ENCODE results near the gene MED28.
"Not testable (repeated sequence)": the region's sequence is repeated elsewhere in the genome, so short reads cannot be mapped to it uniquely, and the experiment has no call there.

The MED28 gene

GRCh38 chr4:17618926-17619325 is 4.5 kb downstream of the MED28 start:
- no peak for DNase-seq (ENCODE audit: low read depth, low spot score)

GRCh38 chr4:17619416-17620105 is 5.1 kb downstream of the MED28 start:
- no peak for DNase-seq (ENCODE audit: low read depth, low spot score)

GRCh38 chr4:17623451-17624001 is 9.1 kb downstream of the MED28 start:
- no peak for DNase-seq (ENCODE audit: low read depth, low spot score)

GRCh38 chr4:17624821-17625220 is 10.4 kb downstream of the MED28 start:
- DNase-seq (ENCODE audit: low read depth, low spot score), result no peak

- no peak for DNase-seq (ENCODE audit: low read depth, low spot score)
These were observed 15.8 kb downstream of the MED28 start for GRCh38 chr4:17630228-17630627.

- no peak for DNase-seq (ENCODE audit: low read depth, low spot score)
These were observed 19.2 kb downstream of the MED28 start for GRCh38 chr4:17633600-17633999.

- DNase-seq (ENCODE audit: low read depth, low spot score), result no peak
These were observed 20.6 kb downstream of the MED28 start for GRCh38 chr4:17635056-17635455.

- DNase-seq (ENCODE audit: low read depth, low spot score), result no peak
These were observed 21.9 kb downstream of the MED28 start for GRCh38 chr4:17636341-17636695.

- DNase-seq (ENCODE audit: low read depth, low spot score), result peak; percentile 89
These were observed 22.5 kb downstream of the MED28 start for GRCh38 chr4:17636696-17637622.

GRCh38 chr4:17639136-17639535 is 24.7 kb downstream of the MED28 start:
- DNase-seq (ENCODE audit: low read depth, low spot score), result no peak

- DNase-seq (ENCODE audit: low read depth, low spot score), result no peak
These were observed 27.9 kb downstream of the MED28 start for GRCh38 chr4:17642398-17642783.

GRCh38 chr4:17646693-17647092 is 32.3 kb downstream of the MED28 start:
- no peak for DNase-seq (ENCODE audit: low read depth, low spot score)

- DNase-seq (ENCODE audit: low read depth, low spot score), result no peak
These were observed 32.9 kb downstream of the MED28 start for GRCh38 chr4:17647176-17647806.

- no peak for DNase-seq (ENCODE audit: low read depth, low spot score)
These were observed 33.5 kb downstream of the MED28 start for GRCh38 chr4:17647927-17648326.

- no peak for DNase-seq (ENCODE audit: low read depth, low spot score)
These were observed 36.0 kb downstream of the MED28 start for GRCh38 chr4:17650406-17650805.

- no peak for DNase-seq (ENCODE audit: low read depth, low spot score)
These were observed 40.3 kb downstream of the MED28 start for GRCh38 chr4:17654701-17655100.

GRCh38 chr4:17657090-17657489 is 42.6 kb downstream of the MED28 start:
- no peak for DNase-seq (ENCODE audit: low read depth, low spot score)

- no peak for DNase-seq (ENCODE audit: low read depth, low spot score)
These were observed 43.4 kb downstream of the MED28 start for GRCh38 chr4:17657849-17658248.

GRCh38 chr4:17659196-17659595 is 44.8 kb downstream of the MED28 start:
- DNase-seq (ENCODE audit: low read depth, low spot score), result not testable (repeated sequence)

- peak; percentile 24 for DNase-seq (ENCODE audit: low read depth, low spot score)
These were observed 48.3 kb downstream of the MED28 start for GRCh38 chr4:17662694-17663093.

- DNase-seq (ENCODE audit: low read depth, low spot score), result no peak
These were observed 50.3 kb downstream of the MED28 start for GRCh38 chr4:17664755-17665154.

GRCh38 chr4:17665346-17665745 is 50.9 kb downstream of the MED28 start:
- no peak for DNase-seq (ENCODE audit: low read depth, low spot score)
